Measurements from ENCODE around the gene TMED9. TPM values are rescaled to one million over a fixed set of nuclear protein-coding genes. Genes with fewer than 3 reads are reported as not detected.

Gene TMED9
- total RNA-seq, 4 donors from 2014 or later: 81.0 to 129 (median 105) TPM

DNA sequence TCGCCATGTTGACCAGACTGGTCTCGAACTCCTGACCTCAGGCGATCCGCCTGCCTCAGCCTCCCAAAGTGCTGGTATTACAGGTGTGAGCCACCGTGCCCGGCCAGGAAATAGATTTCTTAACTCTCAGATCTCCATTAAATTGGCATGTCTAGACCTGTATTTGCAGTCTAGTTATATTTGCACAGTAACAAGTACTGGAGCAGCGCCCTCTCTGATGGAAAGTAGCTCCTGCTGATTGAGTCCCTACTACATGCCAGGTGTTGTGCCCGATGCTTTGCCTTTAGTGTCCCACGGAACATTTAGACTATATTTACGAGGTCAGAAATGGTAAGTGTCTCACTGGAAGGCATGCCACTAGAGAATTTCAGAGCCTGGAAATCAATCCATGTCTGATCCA, 15.8 kb upstream of the TMED9 start:
- no peak for ATAC-seq (ENCODE audit: low FRiP score)
- no peak for DNase-seq (ENCODE audit: low spot score)

DNA sequence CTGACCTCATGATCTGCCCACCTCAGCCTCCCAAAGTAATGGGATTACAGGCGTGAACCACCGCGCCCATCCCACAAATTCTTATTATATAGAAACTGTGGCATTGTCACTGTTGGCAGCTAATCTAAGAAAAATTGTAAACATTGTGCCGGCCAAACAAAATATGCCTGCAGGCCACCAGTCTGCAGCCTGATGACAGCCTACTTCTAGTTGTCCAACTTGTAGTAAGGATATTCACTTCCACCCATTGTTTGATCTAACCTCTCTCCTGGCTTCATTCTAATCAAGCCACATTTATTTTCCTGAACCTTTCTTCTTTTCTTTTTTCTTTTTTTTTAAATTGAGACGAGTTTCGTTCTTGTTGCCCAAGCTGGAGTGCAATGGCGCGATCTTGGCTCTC, 13.7 kb upstream of the TMED9 start:
- DNase-seq (ENCODE audit: low spot score) (no peak), ATAC-seq (ENCODE audit: low FRiP score) (no peak)
- TF ChIP-seq, protein P1, sequence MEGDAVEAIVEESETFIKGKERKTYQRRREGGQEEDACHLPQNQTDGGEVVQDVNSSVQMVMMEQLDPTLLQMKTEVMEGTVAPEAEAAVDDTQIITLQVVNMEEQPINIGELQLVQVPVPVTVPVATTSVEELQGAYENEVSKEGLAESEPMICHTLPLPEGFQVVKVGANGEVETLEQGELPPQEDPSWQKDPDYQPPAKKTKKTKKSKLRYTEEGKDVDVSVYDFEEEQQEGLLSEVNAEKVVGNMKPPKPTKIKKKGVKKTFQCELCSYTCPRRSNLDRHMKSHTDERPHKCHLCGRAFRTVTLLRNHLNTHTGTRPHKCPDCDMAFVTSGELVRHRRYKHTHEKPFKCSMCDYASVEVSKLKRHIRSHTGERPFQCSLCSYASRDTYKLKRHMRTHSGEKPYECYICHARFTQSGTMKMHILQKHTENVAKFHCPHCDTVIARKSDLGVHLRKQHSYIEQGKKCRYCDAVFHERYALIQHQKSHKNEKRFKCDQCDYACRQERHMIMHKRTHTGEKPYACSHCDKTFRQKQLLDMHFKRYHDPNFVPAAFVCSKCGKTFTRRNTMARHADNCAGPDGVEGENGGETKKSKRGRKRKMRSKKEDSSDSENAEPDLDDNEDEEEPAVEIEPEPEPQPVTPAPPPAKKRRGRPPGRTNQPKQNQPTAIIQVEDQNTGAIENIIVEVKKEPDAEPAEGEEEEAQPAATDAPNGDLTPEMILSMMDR (IDR thresholded peaks at IDR 0.05): no peak

More for the DNA sequence above, 15.8 kb upstream of the TMED9 start:
- TF ChIP-seq, protein P1 (IDR thresholded peaks at IDR 0.05): no peak

DNA sequence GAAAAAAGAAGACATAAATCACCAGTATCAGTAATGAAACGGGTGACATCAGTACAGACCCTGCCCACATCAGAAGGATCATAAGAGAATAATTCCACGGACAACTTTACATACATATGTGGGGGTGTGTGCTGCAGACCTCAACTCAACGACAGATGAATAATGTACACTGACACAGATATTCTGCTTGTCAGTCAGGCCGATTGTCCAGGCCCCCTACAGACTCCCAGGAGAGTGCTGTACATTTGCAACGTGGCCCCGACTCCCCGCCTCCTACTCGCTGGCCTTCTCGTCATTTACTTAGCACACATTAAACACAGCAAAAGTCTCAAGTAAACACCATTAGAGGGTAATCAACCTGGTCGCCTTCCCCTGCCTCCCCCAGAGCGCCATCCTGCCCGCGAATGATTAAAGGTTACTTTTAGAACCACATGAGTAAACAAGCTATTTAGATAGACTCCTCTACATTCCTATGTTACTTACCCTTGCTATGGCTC, 3.5 kb upstream of the TMED9 start:
- ATAC-seq (ENCODE audit: low FRiP score) (no peak), DNase-seq (ENCODE audit: low spot score) (no peak)
- TF ChIP-seq, protein P1 (IDR thresholded peaks at IDR 0.05): no peak

DNA sequence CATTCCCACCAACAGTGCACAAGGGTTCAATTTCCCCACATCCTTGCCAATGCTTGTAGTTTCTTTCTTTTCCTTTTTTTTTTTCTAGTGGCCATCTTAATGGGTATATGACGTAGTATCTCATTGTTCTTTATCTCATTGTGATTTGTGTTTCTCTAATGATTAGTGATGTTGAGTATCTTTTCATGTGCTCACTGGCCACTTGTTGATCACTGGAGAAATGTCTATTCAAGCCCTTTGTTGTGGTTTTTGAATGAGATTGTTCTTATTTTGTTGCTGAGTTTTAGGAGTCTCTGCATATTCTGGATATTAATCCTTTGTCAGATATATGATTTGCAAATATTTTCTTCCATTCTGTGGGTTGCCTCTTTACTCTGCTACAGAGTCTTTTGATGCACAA, 1.6 kb upstream of the TMED9 start:
- TF ChIP-seq, protein P1 (IDR thresholded peaks at IDR 0.05): no peak
- ATAC-seq (ENCODE audit: low FRiP score) (no peak), DNase-seq (ENCODE audit: low spot score) (no peak)

DNA sequence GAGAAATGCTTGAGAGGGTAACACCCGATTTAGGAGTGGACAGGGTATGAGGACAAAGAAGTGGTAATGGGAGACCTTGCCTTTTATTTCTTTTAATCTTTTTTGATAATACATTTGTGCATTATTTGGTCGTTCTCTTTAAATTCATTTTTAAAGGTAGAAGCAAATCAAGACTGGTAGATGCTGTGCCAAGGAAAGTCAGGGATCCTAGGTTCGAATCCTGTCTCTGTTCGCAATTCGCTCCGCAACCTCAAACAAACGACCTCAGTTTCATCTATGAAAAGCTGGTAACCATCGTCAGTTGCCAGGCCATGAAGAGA, 353 bp upstream of the TMED9 start:
- no peak for ATAC-seq (ENCODE audit: low FRiP score)

DNA sequence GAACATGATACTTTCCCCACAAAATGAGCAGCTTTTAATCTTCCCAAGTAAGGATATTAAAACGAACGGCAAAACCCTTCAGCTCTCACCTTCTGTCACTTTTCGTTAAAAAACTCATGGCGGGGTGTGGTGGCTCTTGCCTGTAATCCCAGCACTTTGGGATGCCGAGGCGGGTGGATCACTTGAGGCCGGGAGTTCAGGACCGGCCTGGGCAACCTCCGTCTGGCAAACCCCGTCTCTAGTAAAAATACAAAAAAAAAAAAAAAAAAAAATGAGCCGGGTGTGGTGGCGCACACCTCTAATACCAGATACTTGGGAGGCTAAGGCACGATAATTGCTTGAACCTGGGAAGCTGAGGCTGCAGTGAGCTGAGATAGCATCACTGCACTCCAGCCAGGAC, 902 bp downstream of the TMED9 start:
- TF ChIP-seq, protein P1 (IDR thresholded peaks at IDR 0.05): no peak

More for the DNA sequence above, 353 bp upstream of the TMED9 start:
- DNase-seq (ENCODE audit: low spot score): no peak
- TF ChIP-seq, protein P1 (IDR thresholded peaks at IDR 0.05): no peak

DNA sequence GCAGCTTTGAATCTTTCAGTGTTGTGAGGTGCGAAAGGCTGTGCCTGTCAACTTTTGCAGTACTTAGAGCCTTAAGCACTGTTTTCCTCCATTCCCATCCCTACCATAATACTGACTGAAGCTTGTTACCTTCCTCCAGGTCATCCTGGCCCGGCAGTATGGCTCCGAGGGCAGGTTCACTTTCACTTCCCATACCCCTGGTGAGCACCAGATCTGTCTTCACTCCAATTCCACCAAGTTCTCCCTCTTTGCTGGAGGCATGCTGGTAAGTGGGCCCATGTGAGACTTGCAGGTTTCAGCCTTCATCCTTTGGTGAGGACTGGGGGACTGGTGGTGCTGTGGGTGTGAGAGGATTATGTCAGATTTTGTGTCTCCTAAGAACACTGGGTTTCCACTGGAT, 1.5 kb downstream of the TMED9 start:
- TF ChIP-seq, protein P1 (IDR thresholded peaks at IDR 0.05): no peak
- DNase-seq (ENCODE audit: low spot score) (no peak), ATAC-seq (ENCODE audit: low FRiP score) (no peak)

More for the DNA sequence above, 902 bp downstream of the TMED9 start:
- ATAC-seq (ENCODE audit: low FRiP score): no peak
- no peak for DNase-seq (ENCODE audit: low spot score)

Measured in omental fat pad (tissue), 4 donors.